HG02763 (cell line): ENCODE data around the gene TBC1D25.
"Not testable (repeated sequence)": the region's sequence is repeated elsewhere in the genome, so short reads cannot be mapped to it uniquely, and the experiment has no call there.

Experiments used
- ATAC-seq: cut with Tn5 transposase; IDR thresholded peaks from one replicate; pipeline ENCODE4 v1.9.1; 2021; ENCODE audit warnings: mild to moderate bottlenecking, moderate library complexity; ENCODE audit not compliant: unreplicated experiment

TBC1D25 gene

DNA sequence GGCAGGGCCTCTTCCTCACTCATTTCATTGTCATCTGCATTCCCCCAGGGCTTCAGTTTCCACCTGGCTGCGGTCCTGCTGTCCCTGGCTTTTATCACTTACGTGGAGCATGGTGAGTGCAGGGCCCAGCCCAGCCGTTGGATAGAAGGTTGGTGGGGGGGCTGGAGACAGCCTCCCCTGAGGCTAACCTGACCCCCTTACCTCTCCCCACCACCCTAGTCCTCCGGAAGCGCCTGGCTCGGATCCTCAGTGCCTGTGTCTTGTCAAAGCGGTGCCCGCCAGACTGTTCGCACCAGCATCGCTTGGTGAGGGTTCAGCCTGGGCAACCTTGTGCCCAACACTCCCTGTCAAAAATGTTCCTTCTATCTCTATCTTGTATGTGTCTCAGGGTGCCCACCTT lies 23.7 kb upstream of the TBC1D25 start:
- no peak for ATAC-seq

DNA sequence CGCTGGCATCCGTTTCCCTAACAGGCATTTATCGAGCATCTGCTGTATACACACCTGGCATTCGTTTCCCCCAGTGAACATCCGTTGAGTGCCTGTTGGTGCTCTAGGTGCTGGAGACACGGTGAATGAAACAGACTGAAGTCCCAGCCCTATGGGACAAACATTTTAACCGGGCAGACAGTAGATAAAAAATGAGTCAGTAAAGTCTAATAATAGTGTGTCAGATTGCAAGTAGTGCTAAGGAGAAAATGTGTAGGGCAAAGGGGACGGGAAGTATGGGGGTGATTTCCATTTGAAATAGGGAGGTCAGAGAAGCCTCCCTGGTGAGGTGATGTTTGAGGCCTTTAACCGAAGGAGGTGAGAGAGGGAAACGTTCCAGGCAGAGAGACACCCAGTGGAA lies 23.2 kb upstream of the TBC1D25 start:
- ATAC-seq: no peak

DNA sequence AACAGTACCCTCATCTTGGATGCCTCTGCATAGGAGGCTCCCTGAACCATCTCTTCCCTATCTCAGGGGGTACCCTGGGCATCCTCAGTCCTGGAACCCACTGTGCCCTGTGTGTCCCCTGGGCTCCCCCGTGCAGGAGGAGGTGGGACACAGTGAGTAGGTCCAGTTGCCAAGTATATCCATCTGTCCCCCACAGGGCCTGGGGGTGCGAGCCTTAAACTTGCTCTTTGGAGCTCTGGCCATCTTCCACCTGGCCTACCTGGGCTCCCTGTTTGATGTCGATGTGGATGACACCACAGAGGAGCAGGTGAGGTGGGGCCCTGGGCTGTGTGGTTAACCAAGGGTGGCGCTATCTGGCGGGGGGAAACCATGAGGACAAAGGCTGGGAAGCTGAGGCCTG lies 22.5 kb upstream of the TBC1D25 start:
- no peak for ATAC-seq

DNA sequence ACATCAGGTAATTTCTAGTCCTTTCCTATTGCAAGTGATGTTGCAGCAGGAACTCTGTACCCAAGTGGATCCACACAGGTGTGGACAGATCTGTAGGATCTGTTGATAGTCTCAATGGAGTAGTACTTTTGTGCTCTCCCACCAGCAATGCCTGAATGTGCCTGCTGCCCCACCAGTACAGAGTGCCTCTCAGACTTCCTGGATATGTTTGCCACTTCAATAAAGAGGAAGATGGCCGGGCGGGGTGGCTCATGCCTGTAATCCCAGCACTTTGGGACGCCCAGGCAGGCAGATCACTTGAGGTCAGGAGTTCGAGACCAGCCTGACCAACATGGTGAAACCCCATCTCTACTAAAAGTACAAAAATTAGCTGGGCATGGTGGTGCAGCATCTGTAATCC lies 20.0 kb upstream of the TBC1D25 start:
- ATAC-seq: not testable (repeated sequence)

DNA sequence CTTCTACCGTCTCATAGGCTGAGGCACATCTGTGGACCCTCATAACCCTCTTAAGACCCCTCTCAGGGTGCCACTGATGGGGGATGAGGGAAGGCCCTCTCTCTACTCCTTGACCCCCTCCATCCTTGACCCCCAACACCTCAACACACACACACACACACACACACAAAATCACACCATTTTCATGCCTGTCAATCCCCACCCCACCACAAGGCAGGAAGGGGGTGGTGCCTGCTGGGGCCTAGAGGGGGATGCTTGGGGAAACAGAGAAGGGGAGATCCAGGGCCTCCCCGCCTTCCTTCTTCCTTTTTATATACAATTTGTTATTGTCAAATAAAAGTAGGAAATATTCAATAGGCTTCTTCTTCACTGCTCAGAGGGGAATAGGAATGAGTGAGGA lies 19.1 kb upstream of the TBC1D25 start:
- ATAC-seq: no peak

DNA sequence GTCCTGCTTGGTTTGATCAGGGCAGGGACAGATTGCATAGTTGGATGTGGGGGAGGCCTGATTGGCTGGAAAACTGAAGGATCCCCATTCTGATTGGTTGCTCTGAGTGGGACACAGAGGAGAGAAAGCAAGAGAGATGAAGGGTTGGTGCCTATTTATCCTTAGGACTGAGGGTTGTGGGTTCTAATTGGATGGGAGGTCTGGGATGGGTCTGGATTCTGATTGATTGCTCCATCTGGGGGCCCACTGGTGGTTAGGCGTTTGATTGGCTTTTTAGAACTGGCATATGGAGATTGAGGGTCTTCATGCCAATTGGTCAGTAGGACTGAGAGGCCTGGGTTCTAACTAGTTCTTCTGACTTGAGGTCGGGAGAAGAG lies 18.6 kb upstream of the TBC1D25 start:
- ATAC-seq: no peak

DNA sequence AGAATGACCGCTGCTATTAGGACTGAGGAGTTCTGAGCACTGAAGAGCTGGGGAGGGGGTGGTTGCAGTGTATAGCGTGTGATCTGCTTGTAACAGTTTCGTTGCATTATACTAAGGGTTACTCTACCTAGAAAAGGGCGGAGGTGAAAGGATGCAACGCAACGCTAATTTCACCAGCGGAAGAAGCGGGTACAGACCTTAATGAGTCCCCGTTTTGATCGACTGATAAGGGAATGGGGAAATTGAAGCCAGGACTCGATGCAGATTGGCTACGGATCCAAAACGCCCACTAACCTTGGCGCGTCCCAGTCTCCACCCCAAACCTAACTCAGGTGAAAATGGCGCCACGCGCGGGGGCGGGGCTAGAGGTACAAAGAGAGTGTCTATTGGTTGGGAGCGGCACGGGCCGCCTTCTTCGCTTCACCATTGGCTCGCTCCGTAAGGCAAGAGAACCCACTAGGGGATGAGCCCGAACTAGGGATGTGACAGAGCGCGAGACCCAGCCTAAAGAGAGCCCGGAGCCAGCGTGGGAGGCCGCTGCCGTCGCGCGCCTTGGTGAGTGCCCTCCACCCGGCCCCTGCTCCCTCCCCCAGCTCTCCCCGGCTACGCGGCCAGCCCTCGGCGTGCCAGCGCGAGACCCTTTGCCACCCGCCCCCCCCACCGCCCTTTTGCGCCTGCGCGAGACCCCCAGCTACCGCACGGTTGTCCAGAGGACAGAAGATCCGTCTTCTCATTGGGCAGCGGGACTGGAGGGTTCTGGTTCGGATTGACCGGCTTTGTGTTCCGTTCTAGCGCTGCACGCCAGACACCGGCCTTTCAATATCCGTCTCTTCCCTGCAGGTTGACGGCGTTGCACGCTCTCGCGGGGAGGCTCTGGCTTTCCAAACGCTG lies 17.9 kb upstream of the TBC1D25 start, which contains the start of gene EBP:
Gene EBP (plus strand): TSS at position 456 of the 891 bp plus-strand sequence. CDS start 1,964 bp downstream, outside the sequence.
- ATAC-seq: peak; percentile 95

DNA sequence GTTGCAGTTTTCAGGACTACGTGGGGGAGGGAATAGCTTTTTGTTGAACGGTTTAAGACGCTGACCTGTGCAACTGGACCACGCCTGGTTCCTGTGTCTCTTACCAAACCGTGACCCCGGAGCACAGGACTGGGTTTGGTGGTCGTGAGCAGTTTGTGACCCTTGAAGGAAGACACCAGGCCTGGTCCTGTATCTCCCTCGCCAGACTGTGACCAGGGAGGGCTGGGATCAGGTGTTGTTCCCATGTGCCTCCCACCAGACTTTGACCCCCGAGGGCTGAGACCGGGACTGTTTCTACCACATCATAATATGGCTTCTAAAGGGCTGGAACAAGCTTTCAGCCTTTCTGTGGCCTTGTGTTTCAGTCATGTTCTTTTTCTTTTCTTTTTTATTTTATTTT lies 17.2 kb upstream of the TBC1D25 start:
- no peak for ATAC-seq

DNA sequence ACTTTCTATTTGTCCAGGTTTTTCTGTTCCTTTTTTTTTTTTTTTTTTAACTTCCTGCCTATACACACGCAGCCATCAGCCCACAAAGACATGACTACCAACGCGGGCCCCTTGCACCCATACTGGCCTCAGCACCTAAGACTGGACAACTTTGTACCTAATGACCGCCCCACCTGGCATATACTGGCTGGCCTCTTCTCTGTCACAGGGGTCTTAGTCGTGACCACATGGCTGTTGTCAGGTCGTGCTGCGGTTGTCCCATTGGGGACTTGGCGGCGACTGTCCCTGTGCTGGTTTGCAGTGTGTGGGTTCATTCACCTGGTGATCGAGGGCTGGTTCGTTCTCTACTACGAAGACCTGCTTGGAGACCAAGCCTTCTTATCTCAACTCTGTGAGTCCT lies 15.8 kb upstream of the TBC1D25 start:
- no peak for ATAC-seq

DNA sequence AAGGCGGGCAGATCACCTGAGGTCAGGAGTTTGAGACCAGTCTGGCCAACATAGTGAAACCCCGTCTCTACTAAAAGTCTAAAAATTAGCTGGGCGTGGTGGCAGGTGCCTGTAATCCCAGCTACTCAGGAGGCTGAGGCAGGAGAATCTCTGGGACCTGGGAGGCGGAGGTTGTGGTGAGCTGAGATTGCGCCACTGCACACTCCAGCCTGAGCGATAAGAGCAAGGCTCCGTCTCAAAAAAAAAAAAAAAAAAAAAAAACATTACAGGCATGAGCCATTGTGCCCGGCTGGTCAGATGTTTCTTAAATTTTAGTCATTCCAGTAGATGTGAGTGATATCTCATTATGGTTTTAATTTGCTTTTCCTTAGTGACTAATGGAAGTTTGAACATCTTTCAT lies 13.7 kb upstream of the TBC1D25 start:
- ATAC-seq: not testable (repeated sequence)

DNA sequence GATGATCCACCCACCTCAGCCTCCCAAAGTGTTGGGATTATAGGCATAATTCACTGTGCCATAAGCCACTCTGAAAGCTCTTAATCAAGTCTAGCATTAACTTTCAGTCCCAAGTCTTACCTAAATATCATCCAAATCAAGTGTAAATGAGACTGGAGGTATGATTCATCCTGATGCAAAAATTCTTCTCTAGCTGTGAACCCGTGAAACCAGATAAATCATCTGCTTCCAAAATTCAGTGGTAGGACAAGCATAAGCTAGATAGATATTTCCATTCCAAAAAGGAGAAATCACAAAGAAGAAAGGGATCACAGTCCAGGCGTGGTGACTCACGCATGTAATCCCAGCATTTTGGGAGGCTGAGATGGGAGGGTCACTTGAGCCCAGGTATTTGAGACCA lies 8.8 kb upstream of the TBC1D25 start:
- ATAC-seq: no peak

DNA sequence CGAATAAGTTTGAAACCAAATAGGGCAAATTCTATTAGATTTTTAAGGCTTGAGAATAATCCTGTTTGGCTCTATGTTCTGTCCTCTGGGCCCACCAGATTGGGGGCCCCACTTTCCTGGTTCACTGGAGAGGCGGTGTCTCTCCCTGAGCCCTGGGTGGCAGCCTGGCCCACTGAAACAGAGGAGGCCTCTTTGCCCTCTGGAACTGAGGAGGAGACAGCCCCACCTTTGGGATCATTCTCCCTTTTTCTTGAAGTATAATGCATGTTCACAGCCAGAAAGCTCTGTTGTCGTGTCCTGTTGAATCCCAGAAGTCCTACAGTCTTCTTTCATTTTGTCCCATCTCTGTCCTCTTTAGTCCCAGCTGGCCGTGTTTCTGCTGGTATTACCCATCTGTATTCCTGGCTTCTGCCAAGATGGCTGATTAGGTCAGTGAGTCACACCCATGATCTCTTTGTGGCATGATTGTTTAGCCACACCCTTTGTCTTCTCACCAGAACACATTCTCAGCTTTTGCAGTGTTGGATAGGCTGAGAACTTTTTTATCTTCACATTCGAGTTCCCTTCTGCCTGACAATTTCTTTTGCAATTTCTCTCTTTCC lies 8.1 kb upstream of the TBC1D25 start:
- ATAC-seq: no peak

DNA sequence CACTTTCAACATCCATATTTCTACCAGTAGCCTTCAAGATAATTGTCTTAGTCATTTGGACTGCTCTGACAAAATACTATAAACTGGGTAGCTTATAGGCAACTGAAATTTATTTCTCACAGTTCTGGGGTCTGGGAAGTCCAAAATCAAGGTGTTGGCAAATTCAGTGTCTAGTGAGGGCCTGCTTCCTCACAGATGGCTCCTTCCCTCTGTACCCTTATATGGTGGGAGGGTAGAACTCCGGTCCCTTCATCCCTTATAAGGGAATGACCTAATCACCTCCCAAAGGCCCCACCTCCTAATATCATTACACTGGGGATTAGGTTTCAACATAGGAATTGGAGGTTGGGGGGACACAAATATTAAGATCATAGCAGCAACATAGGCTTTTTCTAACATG lies 7.4 kb upstream of the TBC1D25 start:
- no peak for ATAC-seq

DNA sequence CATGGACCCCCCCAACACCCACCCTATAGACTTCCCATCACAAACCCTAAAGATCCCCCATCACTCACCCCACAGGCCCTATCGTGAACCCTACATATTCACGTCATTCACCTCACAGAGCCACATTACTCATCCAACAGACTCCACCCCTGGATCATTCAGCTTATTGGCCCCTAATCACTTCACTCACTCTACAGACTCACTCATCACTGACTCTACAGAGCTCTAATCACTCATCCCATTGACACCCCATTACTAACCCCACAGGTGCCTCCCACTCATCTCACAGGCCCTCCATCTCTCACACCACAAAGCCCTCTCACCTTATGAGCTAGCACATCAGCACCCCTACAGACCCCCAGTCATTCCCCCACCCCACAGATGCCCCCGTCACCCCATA lies 6.3 kb upstream of the TBC1D25 start:
- ATAC-seq: no peak

DNA sequence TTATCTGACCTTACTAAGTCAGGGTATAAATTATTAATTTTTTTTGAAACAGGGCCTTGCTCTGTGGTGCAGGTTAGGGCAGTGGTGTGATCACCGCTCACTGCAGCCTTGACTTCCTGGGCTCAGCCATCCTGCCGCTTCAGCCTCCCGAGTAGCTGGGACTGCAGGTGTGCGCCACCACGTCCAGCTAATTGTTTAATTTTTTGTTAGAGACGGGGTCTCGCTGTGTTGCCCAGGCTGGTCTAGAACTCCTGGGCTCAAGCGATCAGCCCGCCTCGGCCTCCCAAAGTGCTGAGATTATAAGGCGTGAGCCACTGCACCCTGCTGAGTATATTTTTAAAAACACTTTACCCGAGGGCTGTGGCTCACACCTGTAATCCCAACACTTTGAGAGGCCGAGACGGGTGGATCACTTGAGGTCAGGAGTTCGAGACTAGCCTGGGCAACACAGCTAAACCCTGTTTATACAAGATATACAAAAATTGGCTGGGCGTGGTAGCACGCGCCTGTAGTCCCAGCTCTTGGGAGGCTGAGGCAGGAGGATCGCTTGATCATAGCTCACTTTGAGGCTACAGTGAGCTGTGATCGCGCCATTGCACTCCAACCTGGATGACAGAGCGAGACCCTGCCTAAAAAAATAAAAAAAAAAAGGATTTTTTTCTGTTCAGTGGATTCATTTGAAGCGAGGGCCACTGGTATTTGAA lies 721 bp upstream of the TBC1D25 start:
- no peak for ATAC-seq

DNA sequence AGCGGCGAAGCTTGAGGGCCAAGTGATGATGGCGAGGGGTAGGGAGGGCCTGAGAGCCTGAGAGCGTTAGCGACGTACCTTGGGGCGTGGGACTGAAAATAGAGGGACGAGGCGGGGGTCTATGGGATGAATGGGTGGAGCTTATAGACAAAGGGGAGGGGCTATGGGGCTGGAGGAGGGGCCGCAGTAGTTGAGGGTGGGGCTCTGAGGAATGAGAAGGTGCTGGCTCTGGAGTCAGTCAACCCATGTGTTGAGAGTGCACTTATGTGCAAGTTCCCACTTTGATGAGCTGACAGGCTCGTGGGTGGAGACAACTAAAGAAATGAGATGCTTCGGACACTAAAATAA lies 488 bp downstream of the TBC1D25 start:
- ATAC-seq: peak; percentile 26

DNA sequence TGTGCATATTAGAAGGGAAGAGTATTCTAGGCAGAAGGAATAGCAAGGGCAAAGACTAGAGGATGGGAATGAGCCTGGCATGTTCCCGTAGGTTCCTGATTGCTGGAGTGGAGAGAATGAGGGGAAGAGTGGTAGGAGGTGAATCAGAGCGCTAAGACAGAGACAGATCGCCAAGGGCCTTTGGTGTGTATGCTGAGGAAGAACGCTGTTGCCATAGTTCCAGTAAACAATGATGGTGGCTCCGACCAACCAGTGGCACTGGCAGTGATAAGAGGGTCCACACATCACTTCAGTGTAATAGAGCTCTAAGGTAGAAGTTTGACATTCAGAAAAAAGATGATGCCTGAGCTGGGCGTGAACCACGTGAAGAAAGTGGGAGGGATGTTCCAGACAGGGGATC lies 966 bp downstream of the TBC1D25 start:
- no peak for ATAC-seq

DNA sequence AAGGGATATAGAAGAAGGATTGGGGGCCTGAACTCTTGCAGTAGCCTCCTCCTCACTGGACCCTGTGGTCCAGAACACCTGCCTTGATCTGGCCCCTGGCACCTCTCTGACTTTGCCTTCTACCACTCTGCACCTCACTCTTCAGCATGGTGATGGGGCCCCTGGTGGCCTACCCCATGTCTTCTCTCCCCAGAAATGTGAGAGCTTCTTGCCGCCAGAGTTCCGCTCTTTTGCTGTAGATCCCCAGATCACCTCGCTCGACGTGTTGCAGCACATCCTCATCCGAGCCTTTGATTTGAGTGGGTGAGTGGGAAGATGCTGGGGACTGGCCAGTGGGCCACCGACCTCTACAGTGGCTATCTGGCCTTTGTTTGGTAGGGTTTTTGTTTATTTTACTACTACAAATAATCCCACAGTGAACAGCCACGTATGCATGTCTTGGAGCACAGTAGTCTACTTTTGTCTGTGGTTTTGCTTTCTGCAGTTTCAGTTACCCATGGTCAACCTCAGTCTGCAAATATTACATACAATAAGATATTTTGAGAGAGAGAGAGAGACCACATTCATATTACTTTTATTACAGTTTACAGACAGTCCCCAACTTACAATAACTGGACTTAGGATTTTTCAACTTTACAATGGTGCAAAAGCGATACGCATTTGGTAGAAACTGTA lies 1.8 kb downstream of the TBC1D25 start:
- no peak for ATAC-seq

DNA sequence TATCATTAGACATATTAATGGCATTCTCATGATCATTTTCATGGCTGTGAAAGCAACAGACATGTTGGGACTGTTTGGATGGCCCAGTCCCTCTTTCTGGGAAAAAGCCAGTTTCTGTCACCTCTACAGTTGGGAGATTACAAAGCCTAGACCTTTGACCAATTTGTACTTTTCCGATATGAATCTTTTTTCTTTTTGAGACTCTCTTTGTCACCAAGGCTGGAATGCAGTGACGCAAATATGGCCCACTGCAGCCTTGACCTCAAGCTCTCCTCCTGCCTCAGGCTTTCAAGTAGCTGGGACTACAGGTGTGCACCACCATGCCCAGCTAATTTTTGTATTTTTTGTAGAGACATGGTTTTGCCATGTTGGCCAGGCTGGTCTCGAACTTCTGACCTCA lies 9.4 kb downstream of the TBC1D25 start:
- no peak for ATAC-seq

DNA sequence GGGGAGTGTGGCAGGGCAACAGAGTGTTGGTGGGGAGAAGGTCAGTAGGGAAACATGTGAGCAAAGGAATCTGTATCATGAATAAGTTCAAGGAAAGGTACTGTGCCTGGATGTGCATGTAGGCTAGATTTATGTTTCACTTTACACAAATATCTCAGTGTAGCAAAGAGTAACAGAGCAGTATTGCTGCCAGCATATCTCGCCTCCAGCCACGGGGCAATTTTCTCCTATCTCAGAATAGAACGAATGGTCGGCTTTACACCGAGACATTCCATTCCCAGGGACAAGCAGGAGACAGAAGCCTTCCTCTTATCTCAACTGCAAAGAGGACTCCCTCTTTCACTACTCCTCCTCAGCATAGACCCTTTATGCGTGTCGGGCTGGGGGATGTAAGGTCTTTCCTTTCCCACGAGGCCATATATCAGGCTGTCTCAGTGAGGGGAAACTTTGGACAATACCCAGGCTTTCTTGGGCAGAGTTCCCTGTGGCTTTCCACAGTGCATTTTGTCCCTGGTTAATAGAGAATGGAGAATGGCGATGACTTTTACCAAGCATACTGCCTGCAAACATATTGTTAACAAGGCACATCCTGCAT lies 16.3 kb downstream of the TBC1D25 start:
- not testable (repeated sequence) for ATAC-seq

DNA sequence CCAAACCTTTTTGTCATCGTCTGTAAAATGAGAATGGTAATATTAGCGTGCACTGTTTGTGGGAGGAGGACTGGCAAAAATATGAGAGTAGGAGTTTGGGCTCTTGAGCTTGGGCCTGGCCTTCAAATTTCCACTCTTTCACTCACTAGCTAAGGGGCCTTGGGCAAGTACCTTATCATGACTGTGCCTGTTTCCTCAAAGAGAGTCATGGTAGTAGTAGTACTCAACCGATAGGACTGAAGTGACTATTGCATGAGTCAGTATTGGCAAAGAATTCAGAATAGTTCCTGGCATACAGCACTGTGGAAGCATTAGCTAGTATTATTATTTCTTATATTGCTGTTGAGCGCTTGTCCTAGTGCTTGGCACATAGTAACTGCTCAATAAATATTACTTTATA lies 18.8 kb downstream of the TBC1D25 start:
- no peak for ATAC-seq
